IPS-NIHi7 (cell line): ENCODE results near the gene TGFB2.

Experiments
- DNase-seq: peaks from one replicate; pipeline ENCODE4 v3.0.0; 2012; ENCODE audit warnings: mixed read lengths; ENCODE audit errors: extremely low spot score

Gene TGFB2

DNA sequence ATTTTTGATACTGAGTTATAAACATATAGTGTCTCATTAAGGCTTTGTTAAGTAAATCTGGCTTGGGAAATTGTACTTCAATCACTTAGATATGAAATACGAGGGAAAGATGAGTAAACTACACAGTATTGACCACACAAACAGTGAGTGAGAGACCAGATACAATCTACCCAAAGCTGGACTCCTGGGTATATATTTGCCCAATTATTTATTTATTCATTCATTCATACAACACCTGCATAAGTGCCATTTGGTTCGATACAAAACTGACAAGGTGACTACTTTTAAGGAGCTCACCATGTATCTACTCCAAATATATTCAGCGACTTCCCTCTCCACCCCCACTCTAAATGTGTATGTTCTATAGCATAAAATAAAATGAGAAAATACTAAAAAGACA is 143.4 kb downstream of the TGFB2 start:
- no peak for DNase-seq

DNA sequence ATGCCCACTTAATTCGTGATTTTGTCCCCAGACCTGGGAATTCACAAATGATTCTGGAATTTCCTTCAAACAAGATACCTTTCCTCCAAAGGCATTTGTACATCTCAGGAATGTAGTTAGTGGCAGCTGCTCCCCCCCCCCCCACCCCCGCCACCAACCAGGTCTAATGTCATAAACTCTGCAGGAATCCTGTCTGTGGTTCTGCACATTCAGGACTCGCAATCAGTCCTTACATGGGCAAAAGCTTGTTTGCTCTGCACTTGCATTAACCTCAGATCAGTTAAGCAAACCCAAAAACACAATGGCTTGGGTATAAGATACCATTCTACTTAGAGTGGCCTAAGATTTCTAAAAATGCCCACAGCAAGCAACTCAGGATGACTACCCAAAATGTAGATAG is 143.8 kb downstream of the TGFB2 start:
- no peak for DNase-seq

DNA sequence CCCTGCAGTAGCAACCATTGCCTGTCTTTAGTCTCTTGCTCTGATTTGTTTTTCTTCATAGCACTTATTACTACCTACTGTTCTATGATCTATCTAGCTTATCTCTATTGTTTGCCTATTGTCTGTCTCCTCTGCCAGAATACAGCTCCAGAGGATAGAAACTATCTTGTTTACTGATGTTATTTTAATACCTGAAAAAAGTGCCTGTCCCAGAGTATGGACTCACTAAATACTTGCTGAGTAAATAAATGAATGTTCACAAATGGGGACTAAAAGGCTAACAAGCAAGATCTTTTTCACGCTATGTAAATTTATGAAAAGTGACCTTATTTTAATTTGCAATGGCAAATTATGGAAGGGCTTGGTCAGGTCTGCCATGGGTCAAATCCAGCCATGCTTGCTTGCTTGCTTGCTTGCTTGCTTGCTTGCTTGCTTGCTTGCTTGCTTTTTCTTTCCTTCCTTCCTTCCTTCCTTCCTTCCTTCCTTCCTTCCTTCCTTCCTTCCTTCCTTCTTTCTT is 145.3 kb downstream of the TGFB2 start:
- DNase-seq, result no peak

DNA sequence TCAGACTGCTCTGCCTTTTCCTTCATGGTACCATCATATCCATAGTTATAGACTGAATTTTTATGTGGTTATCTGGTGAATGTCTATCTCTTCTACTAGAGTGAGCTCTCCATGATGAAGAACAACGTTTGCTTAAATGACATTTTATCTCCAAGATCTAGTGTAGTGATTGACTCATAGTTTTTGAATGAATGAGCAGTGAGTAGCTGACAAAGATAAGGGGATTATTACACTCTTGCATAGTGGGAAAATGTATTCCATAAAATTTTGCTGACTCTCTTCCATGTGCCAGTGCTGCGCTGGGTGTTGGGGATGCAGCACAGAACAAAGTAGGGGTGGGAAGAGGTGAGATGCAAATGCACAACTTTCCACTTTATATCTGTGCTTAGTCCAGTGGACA is 147.7 kb downstream of the TGFB2 start:
- no peak for DNase-seq

DNA sequence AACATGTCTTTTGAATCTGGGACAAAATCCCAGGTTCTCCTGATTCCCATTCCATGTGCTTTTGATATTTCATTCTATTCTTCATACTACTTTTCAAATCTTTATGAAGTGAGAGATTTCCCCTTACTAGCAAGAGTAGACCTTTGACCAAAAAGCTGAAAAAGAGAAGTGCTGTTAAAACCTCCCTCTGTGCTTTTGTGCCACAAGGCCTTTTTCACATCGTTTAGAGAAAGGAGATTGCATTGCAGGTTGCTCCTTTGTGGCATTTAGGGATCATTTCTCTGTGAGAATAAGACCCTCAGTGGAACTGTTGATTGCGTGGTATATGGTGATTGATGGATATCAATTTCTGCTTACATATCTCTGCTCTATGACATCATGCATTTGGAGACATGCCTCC is 148.8 kb downstream of the TGFB2 start:
- DNase-seq, result no peak
